Panc1 (cell line): ENCODE measurements around the gene POU2F1.

ENCODE experiments used
- CTCF ChIP-seq: fragments of 450-650 bp; IDR thresholded peaks from 2 replicates; pipeline ENCODE4 v1.5.1; 2017; ENCODE audit warnings: mild to moderate bottlenecking
- POLR2AphosphoS5 ChIP-seq: IDR thresholded peaks from 2 replicates; pipeline ENCODE4 v1.6.1; 2012; ENCODE audit warnings: mild to moderate bottlenecking, low read depth, low read length, moderate library complexity
- SIN3A ChIP-seq: IDR thresholded peaks from 2 replicates; pipeline ENCODE4 v1.6.1; 2012; ENCODE audit warnings: low read depth, mild to moderate bottlenecking, low read length, moderate library complexity, borderline replicate concordance; ENCODE audit not compliant: insufficient read depth
- TCF7L2 ChIP-seq: IDR thresholded peaks from 2 replicates; pipeline ENCODE4 v1.6.1; 2011; ENCODE audit warnings: mild to moderate bottlenecking, low read depth, low read length, inconsistent platforms

GRCh38 chr1:167409183-167409582, 188.5 kb downstream of the POU2F1 start:
- no peak for TF ChIP-seq POLR2AphosphoS5
- TF ChIP-seq CTCF: peak; percentile 44; the same call in 1 of the 2 replicates
- no peak for TF ChIP-seq SIN3A
- no peak for TF ChIP-seq TCF7L2
